HepG2 (cell line): ENCODE results near the gene TMEM125. TPM values are rescaled to one million over a fixed set of nuclear protein-coding genes. Genes with fewer than 3 reads are reported as not detected.

Experiments used
- AGO1 ChIP-seq: fragments of 200-400 bp; formaldehyde crosslinking; IDR thresholded peaks from 2 replicates; pipeline ENCODE4 v1.6.1; 2017; ENCODE audit warnings: mild to moderate bottlenecking, low read depth, low read length, moderate library complexity; ENCODE audit not compliant: poor library complexity, severe bottlenecking
- BCL6 ChIP-seq: IDR thresholded peaks from 2 replicates; pipeline ENCODE4 v1.6.1; 2016; ENCODE audit warnings: missing genetic modification reagents, missing compliant biosample characterization
- GFI1 ChIP-seq: sonication (generic); formaldehyde crosslinking; IDR thresholded peaks from 2 replicates; pipeline ENCODE4 v1.5.0; 2020; ENCODE audit warnings: missing genetic modification reagents, mild to moderate bottlenecking, borderline replicate concordance
- HDAC1 ChIP-seq: sonication (generic); formaldehyde crosslinking; IDR thresholded peaks from 2 replicates; pipeline ENCODE4 v1.5.1; 2020; ENCODE audit warnings: mild to moderate bottlenecking, missing genetic modification reagents
- KDM1A ChIP-seq: IDR thresholded peaks from 2 replicates; pipeline ENCODE4 v1.6.1; 2016; ENCODE audit warnings: missing compliant biosample characterization
- MAFG ChIP-seq: sonication (generic); formaldehyde crosslinking; IDR thresholded peaks from 2 replicates; pipeline ENCODE4 v1.5.1; 2020; ENCODE audit warnings: mild to moderate bottlenecking, missing genetic modification reagents
- MED1 ChIP-seq: sonication (generic); formaldehyde crosslinking; IDR thresholded peaks from 2 replicates; pipeline ENCODE4 v1.4.0; 2020; ENCODE audit warnings: missing genetic modification reagents
- MIER3 ChIP-seq: IDR thresholded peaks from 2 replicates; pipeline ENCODE4 v1.6.1; 2016; ENCODE audit warnings: missing compliant biosample characterization, borderline replicate concordance
- NFIB ChIP-seq: sonication (generic); formaldehyde crosslinking; IDR thresholded peaks from 2 replicates; pipeline ENCODE4 v1.9.0; 2021; ENCODE audit warnings: missing genetic modification reagents, mild to moderate bottlenecking, borderline replicate concordance
- SP5 ChIP-seq: IDR thresholded peaks from 2 replicates; pipeline ENCODE4 v1.6.1; 2016; ENCODE audit warnings: low read depth, borderline replicate concordance
- TEAD3 ChIP-seq: optimal IDR thresholded peaks from 2 replicates; pipeline ENCODE3; 2016; ENCODE audit warnings: borderline replicate concordance
- ZFP36 ChIP-seq: fragments of 150-350 bp; IDR thresholded peaks from 2 replicates; pipeline ENCODE4 v1.6.1; 2018; ENCODE audit warnings: borderline replicate concordance, low read length, low read depth; ENCODE audit not compliant: partially characterized antibody
- ZNF263 ChIP-seq: sonication (generic); formaldehyde crosslinking; IDR thresholded peaks from 2 replicates; pipeline ENCODE4 v1.4.0; 2020; ENCODE audit warnings: missing genetic modification reagents
- ZNF33A ChIP-seq: sonication (generic); formaldehyde crosslinking; IDR thresholded peaks from 2 replicates; pipeline ENCODE4 v1.5.1; 2020; ENCODE audit warnings: missing genetic modification reagents, mild to moderate bottlenecking, moderate library complexity, borderline replicate concordance
- ZNF432 ChIP-seq: sonication (generic); formaldehyde crosslinking; IDR thresholded peaks from 2 replicates; pipeline ENCODE4 v1.5.0; 2020; ENCODE audit warnings: missing genetic modification reagents, mild to moderate bottlenecking, borderline replicate concordance
- ZNF749 ChIP-seq: sonication (generic); formaldehyde crosslinking; IDR thresholded peaks from 2 replicates; pipeline ENCODE4 v1.8.0; 2022; ENCODE audit warnings: mild to moderate bottlenecking, missing genetic modification reagents, moderate library complexity, borderline replicate concordance
- ZNF790 ChIP-seq: sonication (generic); formaldehyde crosslinking; IDR thresholded peaks from 2 replicates; pipeline ENCODE4 v1.8.0; 2022; ENCODE audit warnings: missing genetic modification reagents, mild to moderate bottlenecking, borderline replicate concordance
- polyA plus RNA-seq, 8 experiments: library from polyadenylated mRNA; depleted of rRNA in 3 of 8; stranded (reverse) in 7 of 8; unstranded in 1 of 8; fragments of >200 nt; fragmentation: Illumina TruSeq in 4 of 8; extraction: Trizol in 4 of 8; gene quantifications; 2 replicates each; pipeline versions ENCODE4 v1.2.1 to v1.2.3, GENCODE V29; 2011 to 2016; ENCODE audit warnings: low read depth in 4 of 8, missing spikeins in 1 of 8, mixed read lengths in 1 of 8; ENCODE audit not compliant: insufficient read depth in 1 of 8
- total RNA-seq, 5 experiments: library from RNA; depleted of rRNA; stranded (reverse); fragments of >200 nt; fragmentation: Illumina TruSeq; extraction: Trizol; gene quantifications; 2 replicates each; pipeline ENCODE4 v1.2.3, GENCODE V29; 2016; ENCODE audit warnings: low read depth in 1 of 5
- TF ChIP-seq, protein P1 (sequence below): sonication (generic); formaldehyde crosslinking; IDR thresholded peaks from 2 replicates; pipeline ENCODE4 v1.5.1; 2020; ENCODE audit warnings: mild to moderate bottlenecking, missing genetic modification reagents, borderline replicate concordance
- TF ChIP-seq, protein P2 (sequence below): sonication (generic); formaldehyde crosslinking; IDR thresholded peaks from 2 replicates; pipeline ENCODE4 v1.8.0; 2022; ENCODE audit warnings: missing genetic modification reagents, low read depth, mild to moderate bottlenecking, borderline replicate concordance
- TF ChIP-seq, protein P3 (sequence below): sonication (generic); formaldehyde crosslinking; IDR thresholded peaks from 2 replicates; pipeline ENCODE4 v1.8.1; 2023; ENCODE audit warnings: mild to moderate bottlenecking, missing genetic modification reagents, borderline replicate concordance
- TF ChIP-seq, protein P4 (sequence below): sonication (generic); formaldehyde crosslinking; IDR thresholded peaks from 2 replicates; pipeline ENCODE4 v1.4.0; 2020; ENCODE audit warnings: mild to moderate bottlenecking, missing genetic modification reagents

The TMEM125 gene
- total and polyA plus RNA-seq, 2 of the 13 experiments (the other 11 are each of a cell fraction or from before 2014, with no cell fraction given), result 0.03 TPM; not detected in 1

DNA sequence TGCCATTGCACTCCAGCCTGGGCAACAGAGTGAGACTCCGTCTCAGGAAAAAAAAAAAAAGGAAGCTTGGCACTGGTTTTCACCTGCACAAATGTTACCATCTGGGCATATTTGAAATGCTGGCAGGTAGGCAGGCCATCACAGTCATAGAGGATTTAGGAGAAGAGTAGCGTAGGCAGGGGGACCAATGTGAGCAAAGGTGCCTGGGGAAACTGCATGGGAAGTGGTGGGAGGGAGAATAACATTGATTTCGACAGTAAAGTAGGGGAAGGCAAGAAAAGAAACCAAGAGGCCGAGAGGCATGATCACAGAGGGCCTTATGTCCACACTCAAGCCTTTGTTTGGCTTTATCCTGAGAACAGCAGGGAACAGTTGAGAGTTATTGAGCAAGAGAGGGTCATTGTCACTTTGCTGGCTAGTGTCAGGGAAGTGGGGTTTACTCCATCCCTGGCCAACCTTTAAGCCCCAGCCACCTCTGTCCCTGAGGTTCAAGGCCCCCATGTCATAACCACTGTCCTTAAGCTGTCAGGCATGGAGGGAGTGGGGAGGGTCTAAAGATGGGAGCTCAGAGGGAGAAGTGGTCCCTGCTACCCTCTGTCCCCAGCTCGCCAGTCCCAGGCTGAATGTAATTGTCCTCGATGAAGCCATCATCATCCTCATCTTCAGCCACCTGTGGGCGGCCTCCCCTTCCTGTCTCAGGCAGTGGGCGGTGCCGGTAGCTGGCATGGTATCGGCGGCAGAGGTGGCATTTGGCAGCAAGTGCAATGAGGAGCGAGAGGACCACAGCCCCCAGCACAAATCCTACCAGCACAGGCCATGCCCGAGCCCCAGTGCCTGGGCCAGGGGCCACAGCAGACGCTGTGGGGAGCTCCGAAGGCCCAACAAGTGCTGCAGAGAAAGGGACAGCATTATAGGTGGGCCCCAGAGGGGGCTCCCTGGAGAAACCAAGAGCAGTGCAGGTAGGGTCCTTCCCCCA lies 12.7 kb downstream of the TMEM125 start (continued):
- TF ChIP-seq, protein P1, sequence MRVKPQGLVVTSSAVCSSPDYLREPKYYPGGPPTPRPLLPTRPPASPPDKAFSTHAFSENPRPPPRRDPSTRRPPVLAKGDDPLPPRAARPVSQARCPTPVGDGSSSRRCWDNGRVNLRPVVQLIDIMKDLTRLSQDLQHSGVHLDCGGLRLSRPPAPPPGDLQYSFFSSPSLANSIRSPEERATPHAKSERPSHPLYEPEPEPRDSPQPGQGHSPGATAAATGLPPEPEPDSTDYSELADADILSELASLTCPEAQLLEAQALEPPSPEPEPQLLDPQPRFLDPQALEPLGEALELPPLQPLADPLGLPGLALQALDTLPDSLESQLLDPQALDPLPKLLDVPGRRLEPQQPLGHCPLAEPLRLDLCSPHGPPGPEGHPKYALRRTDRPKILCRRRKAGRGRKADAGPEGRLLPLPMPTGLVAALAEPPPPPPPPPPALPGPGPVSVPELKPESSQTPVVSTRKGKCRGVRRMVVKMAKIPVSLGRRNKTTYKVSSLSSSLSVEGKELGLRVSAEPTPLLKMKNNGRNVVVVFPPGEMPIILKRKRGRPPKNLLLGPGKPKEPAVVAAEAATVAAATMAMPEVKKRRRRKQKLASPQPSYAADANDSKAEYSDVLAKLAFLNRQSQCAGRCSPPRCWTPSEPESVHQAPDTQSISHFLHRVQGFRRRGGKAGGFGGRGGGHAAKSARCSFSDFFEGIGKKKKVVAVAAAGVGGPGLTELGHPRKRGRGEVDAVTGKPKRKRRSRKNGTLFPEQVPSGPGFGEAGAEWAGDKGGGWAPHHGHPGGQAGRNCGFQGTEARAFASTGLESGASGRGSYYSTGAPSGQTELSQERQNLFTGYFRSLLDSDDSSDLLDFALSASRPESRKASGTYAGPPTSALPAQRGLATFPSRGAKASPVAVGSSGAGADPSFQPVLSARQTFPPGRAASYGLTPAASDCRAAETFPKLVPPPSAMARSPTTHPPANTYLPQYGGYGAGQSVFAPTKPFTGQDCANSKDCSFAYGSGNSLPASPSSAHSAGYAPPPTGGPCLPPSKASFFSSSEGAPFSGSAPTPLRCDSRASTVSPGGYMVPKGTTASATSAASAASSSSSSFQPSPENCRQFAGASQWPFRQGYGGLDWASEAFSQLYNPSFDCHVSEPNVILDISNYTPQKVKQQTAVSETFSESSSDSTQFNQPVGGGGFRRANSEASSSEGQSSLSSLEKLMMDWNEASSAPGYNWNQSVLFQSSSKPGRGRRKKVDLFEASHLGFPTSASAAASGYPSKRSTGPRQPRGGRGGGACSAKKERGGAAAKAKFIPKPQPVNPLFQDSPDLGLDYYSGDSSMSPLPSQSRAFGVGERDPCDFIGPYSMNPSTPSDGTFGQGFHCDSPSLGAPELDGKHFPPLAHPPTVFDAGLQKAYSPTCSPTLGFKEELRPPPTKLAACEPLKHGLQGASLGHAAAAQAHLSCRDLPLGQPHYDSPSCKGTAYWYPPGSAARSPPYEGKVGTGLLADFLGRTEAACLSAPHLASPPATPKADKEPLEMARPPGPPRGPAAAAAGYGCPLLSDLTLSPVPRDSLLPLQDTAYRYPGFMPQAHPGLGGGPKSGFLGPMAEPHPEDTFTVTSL (CRISPR knock-in tag), result peak; percentile 59; the same call in 1 of the 2 replicates
- peak; percentile 34 for TF ChIP-seq TEAD3 (CRISPR knock-in tag)
- peak; percentile 55; the same call in 1 of the 2 replicates for TF ChIP-seq MED1 (CRISPR knock-in tag)
- TF ChIP-seq, protein P2, sequence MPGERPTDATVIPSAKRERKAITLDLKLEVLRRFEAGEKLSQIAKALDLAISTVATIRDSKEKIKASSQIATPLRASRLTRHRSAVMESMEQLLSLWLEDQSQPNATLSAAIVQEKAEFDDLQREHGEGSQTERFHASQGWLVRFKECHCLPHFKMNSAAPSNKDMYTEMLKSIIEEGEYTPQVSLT, result no peak
- TF ChIP-seq MIER3, result peak; percentile 86; the same call in 1 of the 2 replicates
- TF ChIP-seq NFIB (CRISPR knock-in tag), result no peak
- TF ChIP-seq ZNF263, result peak; percentile 20; the same call in 1 of the 2 replicates
- TF ChIP-seq, protein P3, sequence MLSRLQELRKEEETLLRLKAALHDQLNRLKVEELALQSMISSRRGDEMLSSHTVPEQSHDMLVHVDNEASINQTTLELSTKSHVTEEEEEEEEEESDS (CRISPR knock-in tag), result no peak
- no peak for TF ChIP-seq ZNF33A (CRISPR knock-in tag)
- no peak for TF ChIP-seq ZFP36
- TF ChIP-seq GFI1 (CRISPR knock-in tag), result peak; percentile 25; the same call in 1 of the 2 replicates
- TF ChIP-seq, protein P4, sequence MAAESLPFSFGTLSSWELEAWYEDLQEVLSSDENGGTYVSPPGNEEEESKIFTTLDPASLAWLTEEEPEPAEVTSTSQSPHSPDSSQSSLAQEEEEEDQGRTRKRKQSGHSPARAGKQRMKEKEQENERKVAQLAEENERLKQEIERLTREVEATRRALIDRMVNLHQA (CRISPR knock-in tag), result no peak
- no peak for TF ChIP-seq AGO1
- no peak for TF ChIP-seq ZNF432 (CRISPR knock-in tag)
- peak; percentile 40; the same call in 1 of the 2 replicates for TF ChIP-seq SP5 (CRISPR knock-in tag)
- no peak for TF ChIP-seq ZNF749 (CRISPR knock-in tag)
- no peak for TF ChIP-seq MAFG (CRISPR knock-in tag)
- 0 out of 2 replicates have a peak, but pooled peaks have one; percentile 15 for TF ChIP-seq KDM1A (CRISPR knock-in tag)
- peak; percentile 76 for TF ChIP-seq HDAC1 (CRISPR knock-in tag)
- TF ChIP-seq ZNF790 (CRISPR knock-in tag), result no peak
- peak; percentile 80 for TF ChIP-seq BCL6 (CRISPR knock-in tag)
